ENCODE results near the gene DTHD1.

DTHD1 gene

DNA sequence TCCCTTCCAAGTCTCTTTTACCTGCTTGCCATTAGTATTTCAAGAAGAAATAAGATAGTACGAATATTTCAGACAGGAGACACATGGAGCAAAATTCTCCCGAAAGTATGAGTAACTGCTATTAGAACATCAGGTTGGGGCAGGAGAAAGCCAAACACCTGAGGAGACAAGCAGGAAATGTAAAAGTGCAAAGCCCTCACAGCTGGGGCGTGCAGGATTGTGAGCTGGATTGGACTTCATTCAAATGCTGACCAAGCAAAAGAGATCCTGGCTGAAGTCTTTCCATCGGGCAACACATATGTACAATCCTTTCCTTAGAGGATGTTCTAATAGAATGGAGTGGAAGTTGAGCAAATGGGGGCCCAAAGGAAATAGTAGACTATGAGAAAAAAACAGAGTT is 76.8 kb downstream of the DTHD1 start:
- Mint-ChIP-seq H3K27ac (no peak overlapping the region), H3K4me1 (ENCODE audit: low read depth) (no peaks in the 10 kb centered on the region), H3K27me3 (no peaks in the 10 kb centered on the region), H3K4me3 (no peak overlapping the region), H3K9me3 (no peaks in the 10 kb centered on the region), H3K36me3 (ENCODE audit: low read depth) (no peaks in the 10 kb centered on the region)
- intact Hi-C loops (cut with micrococcal nuclease), result no loop called here

DNA sequence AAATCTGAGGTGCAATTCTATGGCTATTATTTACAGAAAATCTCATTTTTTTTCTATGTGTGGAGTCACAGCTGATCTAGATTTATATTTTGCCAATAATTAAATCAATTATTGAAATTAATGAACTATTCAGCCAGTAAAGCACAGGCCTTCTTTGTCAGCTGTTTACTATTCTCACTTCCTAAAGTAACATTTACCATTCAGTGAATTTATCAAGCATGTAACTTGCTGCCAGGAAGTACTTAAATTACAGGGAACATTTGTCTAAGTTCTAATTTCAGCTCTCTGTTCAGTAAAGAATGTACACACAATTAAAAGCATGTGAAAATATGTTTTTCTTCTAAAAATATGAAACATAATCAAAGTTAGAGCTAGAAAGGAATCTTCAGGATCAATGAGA is 79.3 kb downstream of the DTHD1 start:
- H3K27ac Mint-ChIP-seq, result no peak overlapping the region
- H3K9me3 Mint-ChIP-seq, result no peaks in the 10 kb centered on the region
- no peaks in the 10 kb centered on the region for H3K27me3 Mint-ChIP-seq
- H3K36me3 Mint-ChIP-seq (ENCODE audit: low read depth), result no peaks in the 10 kb centered on the region
- no peaks in the 10 kb centered on the region for H3K4me1 Mint-ChIP-seq (ENCODE audit: low read depth)
- intact Hi-C loops (cut with micrococcal nuclease), result no loop called here
- H3K4me3 Mint-ChIP-seq, result no peak overlapping the region

DNA sequence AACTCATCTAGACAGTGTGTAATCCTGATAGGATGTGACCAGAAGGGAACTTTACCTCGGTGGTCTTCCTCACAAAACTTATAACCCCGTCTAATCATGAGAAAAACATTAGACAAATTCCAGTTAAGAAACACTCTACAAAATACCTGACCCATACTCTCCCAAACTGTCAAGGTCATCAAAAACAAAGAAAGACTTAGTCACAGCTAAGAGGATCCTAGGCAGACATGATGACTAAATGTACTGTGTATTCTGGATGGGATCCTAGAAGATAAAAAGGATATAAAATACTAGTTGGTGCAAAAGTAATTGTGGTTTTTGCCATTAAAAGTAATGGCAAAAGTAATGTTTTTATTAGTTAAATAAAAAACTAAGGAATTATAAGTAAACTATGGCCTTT is 81.6 kb downstream of the DTHD1 start:
- Mint-ChIP-seq H3K27ac (no peak overlapping the region), H3K36me3 (ENCODE audit: low read depth) (no peaks in the 10 kb centered on the region), H3K4me3 (no peak overlapping the region), H3K9me3 (no peaks in the 10 kb centered on the region), H3K4me1 (ENCODE audit: low read depth) (no peaks in the 10 kb centered on the region), H3K27me3 (no peaks in the 10 kb centered on the region)
- intact Hi-C loops (cut with micrococcal nuclease), result no loop called here

DNA sequence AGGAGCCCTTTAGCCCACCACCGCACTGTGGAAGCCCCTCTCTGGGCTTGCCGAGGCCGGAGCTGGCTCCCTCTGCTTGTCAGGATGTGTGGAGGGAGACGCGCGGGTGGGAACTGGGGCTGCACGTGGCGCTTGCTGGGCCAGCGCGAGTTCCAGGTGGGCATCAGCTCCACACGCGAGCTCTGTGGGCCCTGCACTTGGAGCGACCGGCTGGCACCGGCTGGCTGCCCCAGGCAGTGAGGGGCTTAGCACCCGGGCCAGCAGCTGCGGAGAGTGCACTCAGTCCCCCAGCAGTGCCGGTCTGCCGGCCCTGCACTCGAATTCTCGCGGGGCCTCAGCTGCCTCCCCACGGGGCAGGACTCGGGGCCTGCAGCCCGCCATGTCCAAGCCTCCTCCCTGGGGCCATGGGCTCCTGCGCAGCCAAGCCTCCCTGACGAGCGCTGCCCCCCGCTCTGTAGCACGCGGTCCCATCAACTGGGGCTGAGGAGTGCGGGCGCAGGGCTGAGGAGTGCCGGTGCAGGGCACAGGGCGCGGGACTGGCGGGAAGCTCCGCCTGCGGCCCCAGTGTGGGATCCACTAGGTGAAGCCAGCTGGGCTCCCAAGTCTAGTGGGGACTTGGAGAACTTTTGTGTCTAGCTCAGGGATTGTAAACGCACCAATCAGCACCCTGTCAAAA is 93.6 kb downstream of the DTHD1 start:
- no peak overlapping the region for H3K4me3 Mint-ChIP-seq

DNA sequence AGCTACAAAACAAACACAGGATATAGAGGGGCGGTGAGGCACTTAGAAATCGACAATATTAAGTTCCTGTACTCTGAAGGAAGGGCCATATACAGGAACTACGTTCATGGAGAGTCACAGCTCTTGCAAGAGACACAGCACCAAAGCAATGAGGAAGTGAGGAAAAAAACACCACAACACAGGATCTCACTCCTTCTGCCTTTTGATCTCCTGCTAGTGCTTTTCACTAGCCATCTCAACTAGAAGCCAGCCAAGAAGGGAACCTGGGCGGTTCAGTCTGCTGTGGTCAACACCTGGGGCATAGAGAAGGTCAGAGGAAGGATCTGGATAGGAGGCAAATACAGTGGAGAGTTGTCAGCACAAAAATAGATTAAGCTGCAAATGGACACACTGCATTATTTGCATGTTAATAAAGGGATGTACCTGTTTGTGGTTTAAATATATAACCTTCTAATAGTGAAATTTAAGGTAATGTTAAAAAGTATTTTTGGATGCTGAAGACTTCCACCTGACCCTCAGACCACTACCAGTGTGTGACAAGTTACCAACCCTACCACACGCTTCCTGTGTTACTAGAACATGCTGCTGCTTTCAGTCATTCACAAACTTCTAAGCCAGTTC is 104.6 kb downstream of the DTHD1 start:
- Mint-ChIP-seq H3K27ac (peak overlapping the region; percentile 67), H3K27me3 (no peaks in the 10 kb centered on the region), H3K4me3 (no peak overlapping the region), H3K36me3 (ENCODE audit: low read depth) (no peaks in the 10 kb centered on the region), H3K4me1 (ENCODE audit: low read depth) (peaks cover 9% of the 10 kb centered on the region), H3K9me3 (no peaks in the 10 kb centered on the region)
- intact Hi-C loops (cut with micrococcal nuclease), result no loop called here

More for the DNA sequence above, 93.6 kb downstream of the DTHD1 start:
- intact Hi-C loops (cut with micrococcal nuclease), result no loop called here
- H3K4me1 Mint-ChIP-seq (ENCODE audit: low read depth), result no peaks in the 10 kb centered on the region
- no peak overlapping the region for H3K27ac Mint-ChIP-seq
- H3K27me3 Mint-ChIP-seq, result no peaks in the 10 kb centered on the region
- no peaks in the 10 kb centered on the region for H3K36me3 Mint-ChIP-seq (ENCODE audit: low read depth)
- peaks cover 29% of the 10 kb centered on the region for H3K9me3 Mint-ChIP-seq

DNA sequence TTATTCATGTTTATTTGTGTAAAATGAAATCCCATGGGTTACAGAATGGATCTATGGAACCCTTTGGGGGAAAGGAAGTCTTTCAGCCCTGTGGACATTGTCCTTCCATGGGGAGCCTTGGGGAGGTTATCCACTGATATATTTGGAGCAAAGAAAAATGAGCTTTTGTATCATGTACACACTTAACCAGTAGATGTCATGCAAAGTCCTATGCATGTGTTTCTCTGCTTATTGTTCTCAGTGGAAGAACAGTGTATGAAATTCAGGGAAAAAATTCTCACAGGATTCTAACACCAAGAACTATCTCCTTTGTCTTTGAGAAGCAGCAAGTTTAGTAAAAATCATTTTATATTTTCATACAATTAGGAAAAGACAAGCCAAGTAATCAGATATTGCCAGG is 105.3 kb downstream of the DTHD1 start:
- no peaks in the 10 kb centered on the region for H3K9me3 Mint-ChIP-seq
- H3K36me3 Mint-ChIP-seq (ENCODE audit: low read depth), result no peaks in the 10 kb centered on the region
- no peaks in the 10 kb centered on the region for H3K27me3 Mint-ChIP-seq
- no peak overlapping the region for H3K27ac Mint-ChIP-seq
- H3K4me3 Mint-ChIP-seq, result no peak overlapping the region
- peaks cover 9% of the 10 kb centered on the region for H3K4me1 Mint-ChIP-seq (ENCODE audit: low read depth)
- intact Hi-C loops (cut with micrococcal nuclease), result no loop called here

DNA sequence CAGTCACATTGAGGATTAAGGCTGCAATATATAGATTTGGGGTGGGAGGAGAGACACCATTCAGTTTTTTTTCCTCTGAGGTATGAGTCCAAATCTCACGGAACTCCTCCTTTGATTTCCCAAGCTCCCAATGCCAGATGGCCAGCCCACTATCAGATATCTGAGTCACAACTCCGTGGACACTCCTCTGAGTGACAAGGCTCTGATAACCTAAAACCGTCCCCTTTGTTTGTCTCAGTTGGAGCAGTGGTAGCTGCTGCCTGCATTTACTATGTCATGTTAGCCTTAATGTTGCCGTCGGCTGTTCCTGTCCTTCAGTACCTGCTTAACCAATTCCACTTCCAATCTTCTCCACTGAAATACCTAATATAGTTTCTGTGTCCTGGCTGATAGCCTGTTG is 107.3 kb downstream of the DTHD1 start:
- H3K36me3 Mint-ChIP-seq (ENCODE audit: low read depth), result no peaks in the 10 kb centered on the region
- H3K9me3 Mint-ChIP-seq, result no peaks in the 10 kb centered on the region
- peak overlapping the region; percentile 1 for H3K27ac Mint-ChIP-seq
- no peaks in the 10 kb centered on the region for H3K27me3 Mint-ChIP-seq
- intact Hi-C loops (cut with micrococcal nuclease), result no loop called here
- peaks cover 9% of the 10 kb centered on the region for H3K4me1 Mint-ChIP-seq (ENCODE audit: low read depth)
- H3K4me3 Mint-ChIP-seq, result no peak overlapping the region

DNA sequence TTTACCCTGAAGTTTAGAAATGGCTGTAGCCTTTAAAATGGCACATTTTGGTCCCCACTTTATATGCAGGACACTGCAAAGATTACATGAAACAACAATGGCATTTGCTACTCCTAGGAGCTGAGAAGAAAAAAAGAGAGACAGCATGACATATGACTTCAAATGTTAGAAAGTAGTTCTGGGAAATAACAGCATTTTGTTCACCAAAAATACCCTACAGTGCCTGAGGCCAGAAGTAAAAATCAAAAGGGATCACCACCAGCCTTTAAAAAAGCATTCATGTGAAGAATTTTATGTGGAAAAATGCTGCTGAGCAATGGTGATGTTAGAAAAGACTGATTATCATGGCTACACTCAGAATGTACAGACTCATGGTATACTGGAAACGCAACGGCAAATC is 110.0 kb downstream of the DTHD1 start:
- Mint-ChIP-seq H3K4me3 (no peak overlapping the region), H3K27ac (no peak overlapping the region), H3K9me3 (no peaks in the 10 kb centered on the region), H3K27me3 (no peaks in the 10 kb centered on the region), H3K4me1 (ENCODE audit: low read depth) (no peaks in the 10 kb centered on the region), H3K36me3 (ENCODE audit: low read depth) (no peaks in the 10 kb centered on the region)
- intact Hi-C loops (cut with micrococcal nuclease), result no loop called here

DNA sequence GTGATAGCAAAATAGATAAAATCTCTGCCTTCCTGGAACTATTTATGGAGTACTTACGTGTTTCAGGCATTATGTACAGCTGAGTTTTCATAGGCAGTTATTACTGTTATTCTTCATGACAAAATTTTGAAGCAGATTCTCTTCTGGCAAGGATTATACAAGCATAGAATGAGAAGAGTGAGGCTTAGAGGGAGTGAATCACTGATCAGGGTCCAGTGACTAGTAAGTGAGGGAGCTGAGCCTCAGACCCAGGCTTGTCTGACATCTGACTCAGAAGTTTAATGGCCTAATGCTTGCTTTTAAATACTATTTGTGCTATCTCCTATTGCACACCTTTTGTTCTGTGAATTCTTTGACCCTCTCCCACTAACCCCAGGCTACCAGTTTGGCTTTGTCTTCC is 110.6 kb downstream of the DTHD1 start:
- Mint-ChIP-seq H3K4me3 (no peak overlapping the region), H3K9me3 (no peaks in the 10 kb centered on the region), H3K27ac (no peak overlapping the region), H3K27me3 (no peaks in the 10 kb centered on the region), H3K36me3 (ENCODE audit: low read depth) (no peaks in the 10 kb centered on the region), H3K4me1 (ENCODE audit: low read depth) (no peaks in the 10 kb centered on the region)
- intact Hi-C loops (cut with micrococcal nuclease), result no loop called here

DNA sequence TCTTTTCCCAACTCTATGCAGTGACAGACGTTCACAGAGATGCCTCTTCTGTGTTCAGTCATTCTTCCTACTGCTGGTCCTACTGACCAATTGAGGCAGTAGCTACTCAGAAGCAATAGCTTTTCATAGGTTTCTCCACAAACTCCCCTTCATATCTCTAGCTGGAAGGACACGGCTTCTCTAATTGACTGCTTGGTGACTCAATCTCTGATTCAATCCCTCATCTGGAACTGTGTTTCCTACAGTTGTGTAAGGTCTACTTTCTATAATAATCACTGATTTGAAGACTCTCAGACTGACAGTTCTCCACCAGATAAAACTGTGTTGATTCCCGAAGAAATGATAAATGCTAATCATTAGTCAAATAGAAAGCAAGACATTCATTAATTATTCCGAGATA is 111.5 kb downstream of the DTHD1 start:
- Mint-ChIP-seq H3K4me1 (ENCODE audit: low read depth) (no peaks in the 10 kb centered on the region), H3K27ac (no peak overlapping the region), H3K9me3 (no peaks in the 10 kb centered on the region), H3K27me3 (no peaks in the 10 kb centered on the region), H3K4me3 (no peak overlapping the region), H3K36me3 (ENCODE audit: low read depth) (no peaks in the 10 kb centered on the region)
- intact Hi-C loops (cut with micrococcal nuclease), result no loop called here

Measured in dendritic cell treated with granulocyte-macrophage colony-stimulating factor and Interleukin-4, amounts not matched to agents 40 ng/mL and 50 ng/mL, for 4 days (primary cell).